Stimulated activated memory B cell treated with anti-CD40 and anti-IgM and Interleukin-4, amounts not matched to agents 10 μg/mL and 1 μg/mL and 100 μg/mL, for 72 hours (primary cell): ENCODE data around the gene TRAFD1.

ENCODE experiments used
- ATAC-seq: fragments of 150-1000 bp; cut with Tn5 transposase; 2 replicates; pipeline ENCODE4 v1.10.0; 2021
- H3K27ac Mint-ChIP-seq: one replicate; pipeline ENCODE4 v1.8.0; 2022; ENCODE audit warnings: mild to moderate bottlenecking, mixed read lengths
- H3K27me3 Mint-ChIP-seq: one replicate; pipeline ENCODE4 v1.8.0; 2022; ENCODE audit warnings: mixed read lengths
- H3K36me3 Mint-ChIP-seq: one replicate; pipeline ENCODE4 v1.8.0; 2022; ENCODE audit warnings: mixed read lengths
- H3K4me1 Mint-ChIP-seq: one replicate; pipeline ENCODE4 v1.8.0; 2022; ENCODE audit warnings: mixed read lengths
- H3K4me3 Mint-ChIP-seq: one replicate; pipeline ENCODE4 v1.8.0; 2022; ENCODE audit warnings: mild to moderate bottlenecking, moderate library complexity, mixed read lengths
- H3K9me3 Mint-ChIP-seq: one replicate; pipeline ENCODE4 v1.8.0; 2022; ENCODE audit warnings: mixed read lengths

The TRAFD1 gene

DNA sequence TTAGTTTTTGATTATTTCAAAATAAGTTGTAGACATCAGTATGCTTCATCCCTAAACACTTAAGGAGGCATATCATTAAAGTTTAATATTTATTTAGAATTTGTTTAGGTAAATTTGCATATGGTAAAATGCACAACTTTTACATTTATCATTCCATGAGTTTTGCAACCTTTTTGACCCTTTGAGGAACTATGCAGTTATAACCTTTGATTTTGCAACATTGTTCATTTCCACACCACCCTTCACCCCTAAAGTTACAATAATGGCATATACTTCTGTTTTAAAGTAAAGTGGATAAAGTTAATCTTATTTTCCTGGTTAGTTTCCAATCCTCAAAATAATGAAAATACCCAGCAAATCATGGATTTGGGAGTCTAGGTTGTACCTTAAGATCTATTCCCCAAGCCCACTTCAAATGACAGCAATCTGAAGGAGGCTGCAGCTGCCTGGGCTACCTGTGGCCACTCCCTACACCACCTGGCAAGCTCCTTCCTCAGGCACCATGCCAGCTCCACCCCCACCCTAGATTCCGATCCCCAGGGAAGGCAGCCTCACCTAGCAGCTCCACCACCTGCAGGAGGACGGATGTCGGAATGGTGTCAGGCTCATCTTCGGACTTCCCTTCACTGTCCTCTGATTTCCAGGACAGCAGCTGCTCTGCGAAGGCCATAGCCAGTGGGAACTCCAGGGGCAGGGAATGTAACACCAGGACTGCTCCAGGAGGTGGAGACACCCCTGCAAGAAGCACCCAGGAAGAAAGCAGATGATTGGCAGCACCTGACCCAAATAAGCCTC lies 65.1 kb downstream of the TRAFD1 start:
- H3K27ac Mint-ChIP-seq = no peak overlapping the region

DNA sequence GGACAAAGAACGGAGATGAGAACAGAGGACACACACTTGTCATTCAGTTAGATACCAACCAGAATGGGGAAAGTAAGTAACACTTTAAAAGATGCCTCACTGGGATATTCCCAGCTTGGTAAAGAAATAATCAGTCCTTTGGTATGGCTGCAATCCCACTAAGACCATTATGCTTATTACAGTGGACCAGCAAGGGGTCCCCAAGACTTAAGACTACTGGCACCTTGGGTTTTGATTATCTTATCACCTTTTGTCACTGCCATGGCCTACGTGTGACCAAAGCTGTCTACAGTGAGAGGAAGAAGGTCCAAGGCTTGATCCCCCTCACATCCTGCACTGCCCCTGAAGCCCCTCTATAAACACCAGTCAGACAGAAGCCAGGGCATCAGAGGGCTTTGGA lies 65.8 kb downstream of the TRAFD1 start:
- no peaks in the 10 kb centered on the region for H3K9me3 Mint-ChIP-seq
- H3K4me3 Mint-ChIP-seq = no peak overlapping the region
- no peaks in the 10 kb centered on the region for H3K27me3 Mint-ChIP-seq
- no peak for ATAC-seq
- H3K27ac Mint-ChIP-seq = no peak overlapping the region
- peaks cover 61% of the 10 kb centered on the region for H3K36me3 Mint-ChIP-seq
- no peaks in the 10 kb centered on the region for H3K4me1 Mint-ChIP-seq

More for the DNA sequence above, 65.1 kb downstream of the TRAFD1 start:
- Mint-ChIP-seq H3K4me1 (no peaks in the 10 kb centered on the region), H3K9me3 (no peaks in the 10 kb centered on the region), H3K4me3 (no peak overlapping the region), H3K36me3 (peaks cover 61% of the 10 kb centered on the region), H3K27me3 (no peaks in the 10 kb centered on the region)
- no peak for ATAC-seq

DNA sequence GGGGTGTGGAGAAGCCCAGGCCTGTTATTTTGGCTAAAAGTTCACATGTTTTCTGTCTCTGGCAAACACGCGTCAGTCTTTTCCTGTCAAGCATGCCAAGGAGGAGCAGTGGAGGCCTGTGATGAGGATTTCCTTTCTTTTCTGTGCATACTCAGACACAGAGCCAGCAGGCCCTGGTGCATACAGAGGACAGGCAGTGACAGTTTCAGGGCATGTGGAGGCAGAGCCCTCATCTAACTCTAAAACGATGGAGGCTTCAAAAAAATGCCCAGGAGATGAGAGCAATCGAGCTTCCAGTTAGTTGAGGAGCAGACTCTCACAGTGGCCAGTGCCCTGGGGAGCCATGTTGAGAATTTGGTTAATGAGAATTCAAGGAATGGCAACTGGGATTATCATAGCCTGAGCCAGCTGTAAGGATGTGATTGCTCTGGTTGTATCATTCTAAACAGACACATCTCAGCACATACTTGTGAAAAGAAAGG lies 66.5 kb downstream of the TRAFD1 start:
- Mint-ChIP-seq H3K4me3 (no peak overlapping the region), H3K27me3 (no peaks in the 10 kb centered on the region), H3K4me1 (no peaks in the 10 kb centered on the region), H3K9me3 (no peaks in the 10 kb centered on the region), H3K36me3 (peaks cover 61% of the 10 kb centered on the region), H3K27ac (no peak overlapping the region)
- ATAC-seq = no peak

DNA sequence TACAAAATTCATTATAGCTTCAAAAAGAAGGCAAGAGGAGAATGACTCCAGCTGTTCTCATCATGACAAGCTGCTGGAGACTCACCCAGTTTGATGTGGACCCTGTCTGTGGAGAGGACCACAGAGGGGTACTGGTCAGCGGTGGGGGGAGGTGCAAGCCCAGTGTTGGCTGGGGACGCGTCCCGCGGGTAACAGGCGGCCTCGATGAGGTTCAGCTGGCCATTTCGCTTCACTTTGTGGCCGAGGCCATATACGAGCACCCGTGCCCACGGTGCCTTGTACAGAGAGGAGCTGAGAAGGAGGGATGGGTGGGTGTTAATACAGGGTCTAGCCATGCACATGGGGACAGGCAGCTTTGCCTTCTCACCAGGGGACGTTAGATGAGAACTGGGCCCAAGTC lies 67.1 kb downstream of the TRAFD1 start:
- Mint-ChIP-seq H3K4me1 (no peaks in the 10 kb centered on the region), H3K9me3 (no peaks in the 10 kb centered on the region), H3K27ac (no peak overlapping the region), H3K27me3 (no peaks in the 10 kb centered on the region), H3K36me3 (peaks cover 61% of the 10 kb centered on the region), H3K4me3 (no peak overlapping the region)
- ATAC-seq = no peak

DNA sequence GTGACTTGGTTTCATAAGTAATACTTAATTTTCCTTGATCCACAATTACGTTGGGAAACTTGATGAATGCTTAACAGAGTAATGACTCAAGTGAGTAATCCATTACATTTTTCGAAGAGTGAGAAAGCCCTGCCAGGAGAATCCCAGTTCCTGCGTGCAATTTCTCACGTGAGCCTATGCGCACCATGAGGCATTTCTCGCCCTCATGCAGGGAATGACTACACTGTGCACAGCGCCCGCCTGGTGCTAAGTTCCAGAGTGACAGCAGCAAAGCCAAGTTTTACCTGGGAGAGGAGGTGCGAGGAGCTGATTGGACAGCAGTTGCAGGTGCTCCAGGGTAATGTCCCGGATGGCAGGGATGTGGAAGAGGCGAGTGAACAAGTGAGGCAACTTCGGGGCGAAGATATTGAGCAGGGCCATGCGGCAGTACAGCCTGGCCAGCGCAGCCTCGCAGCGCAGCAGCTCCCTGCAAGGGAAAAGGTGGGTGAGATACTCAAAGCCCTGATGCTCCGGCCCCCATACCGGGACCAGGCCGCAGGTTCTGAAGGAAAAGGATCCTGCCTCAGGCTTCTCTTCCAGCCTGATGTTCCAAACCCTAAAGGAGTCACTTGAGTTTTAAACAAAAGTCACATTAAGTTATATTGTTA lies 69.4 kb downstream of the TRAFD1 start:
- H3K27me3 Mint-ChIP-seq = no peaks in the 10 kb centered on the region
- H3K9me3 Mint-ChIP-seq = no peaks in the 10 kb centered on the region
- H3K4me3 Mint-ChIP-seq = no peak overlapping the region
- no peaks in the 10 kb centered on the region for H3K4me1 Mint-ChIP-seq
- H3K27ac Mint-ChIP-seq = no peak overlapping the region
- no peak for ATAC-seq
- peaks cover 61% of the 10 kb centered on the region for H3K36me3 Mint-ChIP-seq

DNA sequence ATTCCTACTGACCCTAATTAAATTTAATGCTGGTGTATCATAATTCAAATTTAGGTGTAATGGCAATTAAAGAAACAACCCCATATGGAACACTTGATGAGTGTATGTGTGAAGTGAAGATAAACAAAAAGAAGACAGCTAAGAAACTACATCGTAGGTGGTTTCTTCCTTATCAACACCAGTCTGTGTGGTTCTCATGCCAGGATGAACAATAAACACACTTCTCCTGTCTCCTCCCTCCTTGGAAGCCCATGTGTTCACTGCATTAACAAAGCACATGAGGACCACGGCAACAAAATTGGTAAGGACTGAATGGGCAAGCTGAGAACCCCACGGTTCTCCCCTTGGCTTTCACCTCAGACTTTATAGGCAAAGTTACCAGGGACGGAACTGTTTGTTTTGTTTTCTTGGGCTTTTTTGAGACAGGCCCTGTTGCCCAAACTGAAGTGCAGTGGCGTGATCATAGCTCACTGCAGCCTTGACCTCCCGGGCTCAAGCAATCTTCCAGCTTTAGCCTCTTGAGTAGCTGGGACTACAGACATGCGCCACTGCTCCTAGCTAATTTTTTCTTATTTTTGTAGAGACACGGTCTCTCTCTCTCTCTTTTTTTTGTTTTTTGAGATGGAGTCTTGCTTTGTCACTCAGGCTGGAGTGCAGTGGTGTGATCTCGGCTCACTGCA lies 71.0 kb downstream of the TRAFD1 start:
- H3K27me3 Mint-ChIP-seq = no peaks in the 10 kb centered on the region
- no peak for ATAC-seq
- H3K4me3 Mint-ChIP-seq = no peak overlapping the region
- H3K9me3 Mint-ChIP-seq = no peaks in the 10 kb centered on the region
- no peaks in the 10 kb centered on the region for H3K4me1 Mint-ChIP-seq
- peaks cover 54% of the 10 kb centered on the region for H3K36me3 Mint-ChIP-seq
- no peak overlapping the region for H3K27ac Mint-ChIP-seq

DNA sequence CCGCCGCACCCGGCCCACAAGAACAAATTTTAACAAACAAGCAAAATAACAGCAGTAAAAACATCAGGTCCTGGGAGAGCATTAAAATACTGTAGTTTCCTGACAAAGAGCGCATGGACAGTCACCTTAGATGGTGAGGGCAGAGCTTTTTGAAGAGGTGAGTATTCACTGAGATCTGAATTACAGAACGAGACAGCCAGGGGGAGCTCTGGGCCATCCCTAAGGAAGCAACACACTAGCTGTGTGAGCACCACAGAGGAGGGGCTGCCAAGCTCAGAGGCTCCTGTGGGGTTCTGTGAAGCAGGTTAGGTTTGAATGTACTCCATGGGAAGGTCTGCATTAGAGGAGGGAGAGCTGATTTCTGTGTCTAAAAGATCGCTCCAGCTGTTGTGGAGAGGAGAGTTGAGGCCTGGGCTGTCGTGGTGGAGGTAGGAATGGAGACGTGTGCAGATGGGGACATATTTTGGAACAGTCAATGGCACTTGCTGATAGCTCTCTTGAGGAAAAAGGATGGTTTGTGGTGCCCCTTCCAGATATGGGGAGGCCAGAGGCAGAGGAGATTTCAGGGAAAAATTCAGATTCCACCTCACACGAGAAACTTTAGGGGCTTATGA lies 72.9 kb downstream of the TRAFD1 start:
- Mint-ChIP-seq H3K36me3 (peaks cover 39% of the 10 kb centered on the region), H3K9me3 (no peaks in the 10 kb centered on the region)

DNA sequence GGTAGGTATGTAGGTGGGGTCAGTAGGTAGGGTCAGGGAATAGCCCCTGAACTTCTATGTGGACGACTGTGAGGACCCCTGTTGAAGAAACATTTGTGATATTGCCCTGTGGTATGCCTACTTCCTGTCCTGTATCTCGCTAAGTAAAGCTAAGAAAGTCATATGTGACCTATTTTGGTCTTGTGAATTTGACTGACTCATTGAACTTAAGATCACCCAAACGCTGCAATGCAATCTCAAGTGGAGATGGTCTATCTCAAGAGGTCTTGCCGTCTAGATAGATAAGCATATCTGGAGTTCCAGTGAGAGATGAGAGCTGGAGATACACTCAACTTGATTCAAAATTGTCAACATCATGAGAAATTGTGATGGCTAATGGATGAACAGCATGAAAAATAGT lies 73.8 kb downstream of the TRAFD1 start:
- H3K36me3 Mint-ChIP-seq = peaks cover 38% of the 10 kb centered on the region
- H3K4me1 Mint-ChIP-seq = no peaks in the 10 kb centered on the region
- H3K27me3 Mint-ChIP-seq = no peaks in the 10 kb centered on the region
- no peaks in the 10 kb centered on the region for H3K9me3 Mint-ChIP-seq
- no peak overlapping the region for H3K27ac Mint-ChIP-seq
- H3K4me3 Mint-ChIP-seq = no peak overlapping the region
- no peak for ATAC-seq

More for the DNA sequence above, 72.9 kb downstream of the TRAFD1 start:
- no peak overlapping the region for H3K27ac Mint-ChIP-seq
- no peaks in the 10 kb centered on the region for H3K27me3 Mint-ChIP-seq
- H3K4me1 Mint-ChIP-seq = no peaks in the 10 kb centered on the region
- no peak overlapping the region for H3K4me3 Mint-ChIP-seq
- ATAC-seq = peak; percentile 64
